ENCODE results near the gene ADGRD1. TPM values are rescaled to one million over a fixed set of nuclear protein-coding genes. Genes with fewer than 3 reads are reported as not detected.

The ADGRD1 gene
- total RNA-seq, 2 experiments from 2014 or later = 0.38 TPM; not detected in 1

DNA sequence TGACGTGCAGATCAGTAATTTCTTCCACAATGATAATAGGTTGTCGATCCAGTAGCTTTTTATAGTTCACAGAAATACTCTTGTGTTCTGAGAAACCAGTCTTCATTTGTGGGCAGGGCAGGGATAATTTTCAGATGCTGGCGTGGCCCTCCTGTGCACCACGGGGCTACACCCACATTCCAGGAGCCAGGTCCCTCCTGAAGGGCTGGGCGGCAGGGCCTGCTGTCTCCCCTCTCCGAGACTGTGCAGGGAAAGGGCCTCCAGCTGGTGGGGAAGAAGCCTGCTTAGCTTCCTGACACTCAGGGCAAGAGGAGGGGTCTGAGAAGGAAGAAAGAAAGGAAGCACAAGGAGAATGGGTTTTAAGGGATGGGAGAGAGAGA lies 94.9 kb downstream of the ADGRD1 start:
- DNase-seq = no peak
- Mint-ChIP-seq H3K27me3 (no peaks in the 10 kb centered on the region), H3K4me1 (no peaks in the 10 kb centered on the region), H3K9me3 (no peaks in the 10 kb centered on the region), H3K4me3 (no peak overlapping the region), H3K36me3 (no peaks in the 10 kb centered on the region), H3K27ac (no peak overlapping the region)

DNA sequence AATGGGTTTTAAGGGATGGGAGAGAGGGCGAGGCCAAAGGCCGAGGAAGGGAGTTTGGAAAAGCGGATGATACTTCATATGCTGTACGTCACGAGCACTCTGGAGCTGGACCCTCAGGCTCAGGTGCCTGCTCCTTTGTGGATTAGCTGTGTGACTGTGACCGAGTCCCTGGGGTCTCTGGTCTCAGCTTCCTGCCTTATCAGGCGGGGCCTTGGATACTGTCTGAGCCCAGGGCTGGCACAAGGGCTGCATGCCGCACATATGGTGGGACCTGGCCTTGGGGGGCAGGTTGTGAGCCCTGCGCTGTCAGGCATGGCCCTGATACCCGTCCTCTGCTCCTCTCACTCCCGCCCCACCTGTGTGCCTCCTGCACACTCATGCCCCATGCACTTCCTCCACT lies 95.3 kb downstream of the ADGRD1 start:
- H3K9me3 Mint-ChIP-seq = no peaks in the 10 kb centered on the region
- H3K4me1 Mint-ChIP-seq = no peaks in the 10 kb centered on the region
- H3K36me3 Mint-ChIP-seq = no peaks in the 10 kb centered on the region
- H3K27me3 Mint-ChIP-seq = peaks cover 3% of the 10 kb centered on the region
- H3K4me3 Mint-ChIP-seq = no peak overlapping the region
- H3K27ac Mint-ChIP-seq = no peak overlapping the region
- no peak for DNase-seq

GRCh38 chr12:131049549-131050339 lies 96.0 kb downstream of the ADGRD1 start:
- Mint-ChIP-seq H3K4me3 (no peak overlapping the region), H3K9me3 (no peaks in the 10 kb centered on the region), H3K27me3 (peaks cover 9% of the 10 kb centered on the region), H3K4me1 (no peaks in the 10 kb centered on the region), H3K27ac (no peak overlapping the region), H3K36me3 (no peaks in the 10 kb centered on the region)
- DNase-seq = no peak

GRCh38 chr12:131050463-131051154 lies 96.9 kb downstream of the ADGRD1 start:
- H3K4me3 Mint-ChIP-seq = no peak overlapping the region
- no peaks in the 10 kb centered on the region for H3K9me3 Mint-ChIP-seq
- H3K4me1 Mint-ChIP-seq = no peaks in the 10 kb centered on the region
- H3K36me3 Mint-ChIP-seq = no peaks in the 10 kb centered on the region
- H3K27ac Mint-ChIP-seq = no peak overlapping the region
- peaks cover 16% of the 10 kb centered on the region for H3K27me3 Mint-ChIP-seq
- DNase-seq = no peak

GRCh38 chr12:131051155-131051473 lies 97.4 kb downstream of the ADGRD1 start:
- H3K4me1 Mint-ChIP-seq = peaks cover 5% of the 10 kb centered on the region
- H3K4me3 Mint-ChIP-seq = no peak overlapping the region
- no peak for DNase-seq
- H3K9me3 Mint-ChIP-seq = no peaks in the 10 kb centered on the region
- H3K36me3 Mint-ChIP-seq = no peaks in the 10 kb centered on the region
- H3K27ac Mint-ChIP-seq = no peak overlapping the region
- H3K27me3 Mint-ChIP-seq = peaks cover 16% of the 10 kb centered on the region

DNA sequence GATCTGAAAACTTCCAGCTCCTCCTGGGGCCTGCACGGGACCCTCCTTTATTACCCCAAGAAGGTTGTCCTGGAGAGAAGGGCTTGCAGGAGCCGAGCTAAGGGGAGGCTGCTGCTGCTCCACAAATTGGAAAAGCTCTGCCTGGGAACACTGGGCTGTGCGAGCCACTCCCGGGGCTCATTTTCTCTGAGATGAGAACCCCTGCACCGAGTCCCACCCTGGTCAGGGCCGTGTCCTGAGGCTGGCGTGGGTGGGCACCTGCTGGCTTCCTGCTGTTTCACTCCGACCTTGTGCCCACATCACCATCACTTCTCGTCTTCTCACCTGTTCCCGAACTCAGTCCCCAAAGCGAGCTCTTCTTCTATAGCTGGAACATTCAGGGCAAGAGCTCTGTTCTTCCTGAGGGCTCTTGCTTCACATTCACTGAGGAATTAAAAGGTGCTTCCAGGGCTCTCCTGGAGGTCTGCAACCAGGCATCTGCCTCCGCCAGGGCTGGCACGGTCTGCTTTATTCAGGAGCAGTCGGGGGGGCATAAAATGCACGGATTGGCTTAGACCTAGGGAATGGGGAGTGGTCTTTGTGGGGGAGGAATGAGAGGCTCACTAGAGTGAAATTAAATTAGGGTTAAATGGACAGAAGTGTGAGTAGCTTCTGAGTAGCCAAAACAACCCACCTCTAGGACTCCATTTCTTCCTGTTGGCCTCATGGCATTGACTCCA lies 98.5 kb downstream of the ADGRD1 start:
- no peak for DNase-seq
- Mint-ChIP-seq H3K36me3 (no peaks in the 10 kb centered on the region), H3K4me1 (peaks cover 7% of the 10 kb centered on the region), H3K27ac (no peak overlapping the region), H3K9me3 (no peaks in the 10 kb centered on the region), H3K4me3 (no peak overlapping the region), H3K27me3 (peaks cover 22% of the 10 kb centered on the region)

DNA sequence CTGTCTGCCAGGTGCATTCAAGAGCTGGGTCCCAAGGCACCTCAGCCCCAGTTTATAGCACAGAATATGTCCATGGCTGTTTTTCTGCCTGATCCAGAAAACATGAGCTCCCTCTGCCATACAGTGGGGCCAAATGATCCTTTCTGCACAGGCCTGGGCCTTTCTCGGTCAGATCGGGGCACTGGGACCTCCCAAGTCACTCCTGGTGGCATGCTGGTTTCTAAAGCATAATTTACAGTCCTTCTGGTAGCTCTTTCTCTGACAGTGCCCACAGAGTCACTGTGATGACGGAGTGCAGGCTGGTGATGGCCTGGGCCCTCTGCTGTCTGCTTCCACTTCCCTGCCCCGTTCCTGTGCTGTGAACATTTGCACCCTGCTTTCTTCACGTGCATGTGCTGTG lies 99.2 kb downstream of the ADGRD1 start:
- no peaks in the 10 kb centered on the region for H3K36me3 Mint-ChIP-seq
- no peak for DNase-seq
- peaks cover 24% of the 10 kb centered on the region for H3K27me3 Mint-ChIP-seq
- H3K4me1 Mint-ChIP-seq = peaks cover 7% of the 10 kb centered on the region
- no peak overlapping the region for H3K27ac Mint-ChIP-seq
- H3K9me3 Mint-ChIP-seq = no peaks in the 10 kb centered on the region
- no peak overlapping the region for H3K4me3 Mint-ChIP-seq

DNA sequence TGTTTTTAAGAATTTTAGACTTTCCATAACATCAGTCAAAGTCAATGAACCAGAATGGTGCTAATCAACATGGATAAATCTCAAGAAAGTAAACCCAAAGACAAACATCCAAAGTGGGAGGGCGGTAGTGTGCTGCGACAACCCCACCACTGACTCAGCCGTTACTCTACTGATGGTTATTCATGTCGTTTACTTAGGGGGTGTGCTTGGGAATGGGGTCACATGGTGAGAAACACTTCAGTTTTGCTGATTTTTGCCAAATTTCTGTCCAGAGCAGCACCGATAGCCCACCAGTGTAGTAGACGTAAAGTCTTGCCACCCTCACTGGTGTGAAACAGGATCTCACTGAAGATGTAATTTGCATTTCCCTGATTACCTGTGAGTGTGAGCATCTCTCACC lies 99.9 kb downstream of the ADGRD1 start:
- no peaks in the 10 kb centered on the region for H3K9me3 Mint-ChIP-seq
- H3K4me3 Mint-ChIP-seq = no peak overlapping the region
- no peak overlapping the region for H3K27ac Mint-ChIP-seq
- H3K27me3 Mint-ChIP-seq = peaks cover 26% of the 10 kb centered on the region
- no peak for DNase-seq
- H3K36me3 Mint-ChIP-seq = no peaks in the 10 kb centered on the region
- peaks cover 7% of the 10 kb centered on the region for H3K4me1 Mint-ChIP-seq

DNA sequence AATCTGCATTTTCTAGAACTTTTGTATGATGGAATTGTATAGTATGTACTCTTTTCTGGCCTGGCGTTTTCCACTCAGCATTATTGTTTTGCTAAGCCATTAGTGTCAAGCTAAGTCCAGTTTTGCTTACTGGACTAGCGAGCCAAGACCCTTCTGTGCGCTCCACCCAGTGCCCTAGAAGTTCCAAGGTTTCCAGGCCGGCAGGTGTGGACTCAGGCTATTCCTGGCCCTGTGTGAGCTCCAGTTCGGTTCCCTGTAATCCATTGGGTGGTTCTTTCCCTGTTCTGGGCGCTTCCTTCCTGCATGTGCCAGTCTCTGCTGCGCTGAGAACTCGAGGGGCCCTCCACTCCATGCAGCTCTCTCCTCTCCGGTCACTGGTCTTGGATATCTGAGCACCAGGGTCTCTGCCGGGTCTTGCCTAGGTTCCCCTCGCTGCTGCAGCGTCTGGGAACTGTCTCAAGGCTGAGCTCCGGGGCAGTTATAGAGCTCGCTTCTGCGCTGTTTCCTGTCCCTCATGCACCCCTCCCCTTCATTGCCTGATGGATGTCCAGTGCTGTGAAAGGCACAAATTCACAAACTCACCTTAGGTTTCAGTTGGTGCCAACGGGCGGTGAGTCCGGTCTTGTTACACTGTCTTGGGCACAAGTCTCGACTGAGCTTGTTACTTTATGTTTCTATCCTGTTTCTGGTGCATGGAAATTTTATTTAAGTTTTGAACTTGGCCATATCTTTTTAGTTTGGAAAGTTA lies 100.8 kb downstream of the ADGRD1 start:
- no peak for DNase-seq
- Mint-ChIP-seq H3K9me3 (no peaks in the 10 kb centered on the region), H3K36me3 (no peaks in the 10 kb centered on the region), H3K27ac (no peak overlapping the region), H3K4me3 (no peak overlapping the region), H3K27me3 (peaks cover 26% of the 10 kb centered on the region), H3K4me1 (peaks cover 7% of the 10 kb centered on the region)

DNA sequence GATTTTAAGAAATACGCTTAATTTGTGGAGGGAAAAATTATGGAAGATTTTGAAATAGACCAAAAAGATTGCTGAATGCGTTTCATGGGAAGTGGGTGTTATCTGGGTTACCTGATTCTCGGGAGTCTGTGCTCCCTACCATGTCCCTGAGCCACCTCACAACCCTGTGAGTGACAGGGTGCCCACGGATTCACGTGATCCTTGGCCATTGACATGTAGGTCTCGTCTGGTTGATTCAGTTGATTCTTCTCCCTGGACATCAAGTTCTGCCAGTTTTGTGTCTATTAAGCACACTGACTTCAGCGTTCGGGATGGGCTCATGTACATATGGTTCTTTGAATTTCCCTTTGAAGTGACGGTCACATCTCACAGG lies 101.4 kb downstream of the ADGRD1 start:
- no peaks in the 10 kb centered on the region for H3K36me3 Mint-ChIP-seq
- H3K9me3 Mint-ChIP-seq = no peaks in the 10 kb centered on the region
- peaks cover 26% of the 10 kb centered on the region for H3K27me3 Mint-ChIP-seq
- DNase-seq = no peak
- no peak overlapping the region for H3K27ac Mint-ChIP-seq
- no peak overlapping the region for H3K4me3 Mint-ChIP-seq
- H3K4me1 Mint-ChIP-seq = peaks cover 7% of the 10 kb centered on the region

DNA sequence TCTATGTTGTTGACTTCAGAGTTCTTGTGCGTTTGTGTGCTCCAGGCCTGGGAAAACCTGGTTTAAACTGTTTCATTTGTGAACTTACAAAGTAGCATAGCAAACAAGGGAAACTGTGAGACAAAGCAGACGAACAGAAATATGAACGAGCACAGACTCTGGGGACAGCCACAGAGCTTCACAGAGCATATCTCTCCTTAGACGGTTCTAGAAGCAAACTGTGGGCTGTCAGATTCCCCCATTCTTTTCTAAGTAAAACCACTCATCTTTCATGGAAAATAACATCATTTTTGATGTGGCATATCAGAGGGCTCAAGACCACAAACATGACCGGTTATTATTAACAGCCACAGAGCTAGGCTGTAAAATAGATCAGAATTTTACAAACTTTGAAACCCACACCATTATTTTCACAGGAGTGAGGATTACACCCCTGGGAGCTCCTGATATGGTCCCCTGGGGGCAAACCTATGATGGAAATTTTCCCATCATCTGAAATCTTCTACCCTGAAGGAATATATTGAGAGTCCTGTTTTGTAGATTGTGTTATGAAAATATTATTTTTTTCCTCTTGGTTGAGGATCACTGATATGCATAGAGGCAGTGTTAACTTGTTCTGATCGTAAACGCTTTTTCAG lies 102.0 kb downstream of the ADGRD1 start:
- Mint-ChIP-seq H3K36me3 (no peaks in the 10 kb centered on the region), H3K27ac (no peak overlapping the region), H3K9me3 (no peaks in the 10 kb centered on the region), H3K27me3 (peaks cover 26% of the 10 kb centered on the region), H3K4me3 (no peak overlapping the region), H3K4me1 (peaks cover 7% of the 10 kb centered on the region)
- DNase-seq = no peak

DNA sequence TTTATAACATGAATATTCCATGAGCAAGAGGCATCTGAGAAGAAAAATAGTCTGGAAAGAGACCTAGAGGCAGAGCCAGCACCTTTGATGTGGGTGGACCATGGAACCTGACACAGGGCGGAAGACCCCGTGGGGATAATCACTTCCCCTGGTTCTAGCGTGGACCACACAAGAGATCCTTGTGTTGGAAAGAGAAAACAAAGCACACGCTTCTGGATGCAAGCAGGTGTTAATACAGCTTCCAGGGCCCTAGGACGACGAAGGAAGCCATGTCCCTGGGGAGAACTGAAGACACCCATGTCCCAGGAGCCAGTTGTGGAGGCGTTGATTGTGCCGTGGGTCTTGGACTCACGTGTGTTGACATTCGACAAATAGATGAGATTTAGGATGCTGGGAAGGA lies 102.9 kb downstream of the ADGRD1 start:
- H3K27ac Mint-ChIP-seq = no peak overlapping the region
- no peak for DNase-seq
- no peak overlapping the region for H3K4me3 Mint-ChIP-seq
- no peaks in the 10 kb centered on the region for H3K36me3 Mint-ChIP-seq
- H3K9me3 Mint-ChIP-seq = no peaks in the 10 kb centered on the region
- peaks cover 10% of the 10 kb centered on the region for H3K4me1 Mint-ChIP-seq
- H3K27me3 Mint-ChIP-seq = peaks cover 26% of the 10 kb centered on the region

GRCh38 chr12:131057211-131057721 lies 103.6 kb downstream of the ADGRD1 start:
- Mint-ChIP-seq H3K27me3 (peaks cover 26% of the 10 kb centered on the region), H3K36me3 (no peaks in the 10 kb centered on the region), H3K9me3 (no peaks in the 10 kb centered on the region), H3K27ac (no peak overlapping the region), H3K4me1 (peaks cover 10% of the 10 kb centered on the region), H3K4me3 (no peak overlapping the region)
- DNase-seq = no peak

GRCh38 chr12:131057722-131058515 lies 104.2 kb downstream of the ADGRD1 start:
- Mint-ChIP-seq H3K27me3 (peaks cover 29% of the 10 kb centered on the region), H3K9me3 (no peaks in the 10 kb centered on the region), H3K27ac (no peak overlapping the region), H3K36me3 (no peaks in the 10 kb centered on the region), H3K4me3 (no peak overlapping the region), H3K4me1 (peaks cover 10% of the 10 kb centered on the region)
- no peak for DNase-seq

Measured in activated naive CD8-positive, alpha-beta T cell treated with anti-CD3 and anti-CD28 coated beads for 36 hours (primary cell).